Smooth muscle cell (in vitro differentiated cells): ENCODE measurements around the gene NUCB2. TPM values are rescaled to one million over a fixed set of nuclear protein-coding genes. Genes with fewer than 3 reads are reported as not detected.

ENCODE experiments used
- DNase-seq: peaks from one replicate; lab custom pipeline; 2025; ENCODE audit not compliant: unreplicated experiment; lab: John Stamatoyannopoulos, UW
- H2AFZ ChIP-seq: fragments of 200-600 bp; sonication (generic); 2 replicates; pipeline ENCODE4 v1.6.0; 2016; ENCODE audit warnings: antibody characterized with exemption, low read depth, mild to moderate bottlenecking
- H3F3A ChIP-seq: fragments of 200-600 bp; sonication (generic); 2 replicates; pipeline ENCODE4 v1.6.0; 2017; ENCODE audit warnings: antibody characterized with exemption, low read depth
- H3K27ac ChIP-seq: fragments of 200-600 bp; sonication (generic); 2 replicates; pipeline ENCODE4 v1.5.1; 2016; ENCODE audit warnings: low read depth, mild to moderate bottlenecking
- H3K27me3 ChIP-seq: fragments of 200-600 bp; sonication (generic); 2 replicates; pipeline ENCODE4 v1.6.1; 2016; ENCODE audit warnings: low read depth, mild to moderate bottlenecking
- H3K36me3 ChIP-seq: fragments of 200-600 bp; sonication (generic); 2 replicates; pipeline ENCODE4 v1.5.1; 2016; ENCODE audit warnings: low read depth
- H3K4me1 ChIP-seq: fragments of 200-600 bp; sonication (generic); 2 replicates; pipeline ENCODE4 v1.5.1; 2016; ENCODE audit warnings: low read depth
- H3K4me2 ChIP-seq: fragments of 200-600 bp; sonication (generic); 2 replicates; pipeline ENCODE4 v1.6.0; 2016; ENCODE audit warnings: mild to moderate bottlenecking
- H3K4me3 ChIP-seq: fragments of 200-600 bp; sonication (generic); 2 replicates; pipeline ENCODE4 v1.5.1; 2016; ENCODE audit warnings: mild to moderate bottlenecking
- H3K79me2 ChIP-seq: fragments of 200-600 bp; sonication (generic); 2 replicates; pipeline ENCODE4 v1.6.0; 2016; ENCODE audit warnings: low read depth, mild to moderate bottlenecking
- H3K9ac ChIP-seq: fragments of 200-600 bp; sonication (generic); 2 replicates; pipeline ENCODE4 v1.6.0; 2016; ENCODE audit warnings: low read depth
- H3K9me3 ChIP-seq: fragments of 200-600 bp; sonication (generic); replicated peaks from 2 replicates; pipeline ENCODE4 v1.5.1; 2016; ENCODE audit warnings: low read depth
- H4K20me1 ChIP-seq: fragments of 200-600 bp; sonication (generic); 2 replicates; pipeline ENCODE4 v1.6.0; 2016; ENCODE audit warnings: low read depth
- WGBS: methylation state at CpG from one replicate; pipeline ENCODE4 v1.1.7; 2016; ENCODE audit warnings: low lambda C conversion rate; 5-methylcytosine and 5-hydroxymethylcytosine counted together
- polyA plus RNA-seq: library from polyadenylated mRNA; unstranded; fragments of >200 nt; fragmentation: Nextera tagmentation; extraction: Ambion mirVana; gene quantifications from 2 replicates; pipeline ENCODE4 v1.2.1, GENCODE V29; 2016
- total RNA-seq: library from RNA; depleted of rRNA; stranded (reverse); fragments of >200 nt; gene quantifications from 2 replicates; pipeline ENCODE4 v1.2.3, GENCODE V29; 2014
- TF ChIP-seq, protein P1 (sequence below): fragments of 200-600 bp; sonication (generic); IDR thresholded peaks from 2 replicates; pipeline ENCODE4 v1.5.1; 2017; ENCODE audit warnings: borderline replicate concordance, mild to moderate bottlenecking, antibody characterized with exemption; ENCODE audit not compliant: insufficient read depth, poor library complexity, severe bottlenecking

NUCB2 gene
- total and polyA plus RNA-seq, 2 experiments from 2014 or later: 91.2 to 177 TPM

DNA sequence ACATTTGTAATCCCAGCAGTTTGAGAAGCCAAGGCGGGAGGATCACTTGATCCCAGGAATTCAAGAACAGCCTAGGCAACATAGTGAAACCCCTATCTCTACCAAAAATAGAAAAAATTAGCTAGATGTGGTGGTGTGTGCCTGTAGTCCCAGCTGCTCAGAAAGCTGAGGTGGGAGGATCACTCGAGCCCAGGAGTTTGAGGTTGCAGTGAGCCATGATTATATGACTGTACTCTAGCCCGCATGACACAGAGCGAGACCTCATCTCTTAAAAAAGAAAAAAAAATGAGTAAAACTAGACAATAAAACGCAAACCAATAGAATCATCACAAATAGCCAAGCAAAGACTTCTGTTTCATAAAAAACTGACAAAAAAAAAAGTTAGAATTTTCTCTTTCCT, 21.8 kb downstream of the NUCB2 start:
- H3K9me3 ChIP-seq: no peaks in the 10 kb centered on the region
- DNase-seq: no peak
- H3K27ac ChIP-seq: no peak overlapping the region
- no peaks in the 10 kb centered on the region for H3K27me3 ChIP-seq
- no peak overlapping the region for H3K9ac ChIP-seq
- TF ChIP-seq, protein P1, sequence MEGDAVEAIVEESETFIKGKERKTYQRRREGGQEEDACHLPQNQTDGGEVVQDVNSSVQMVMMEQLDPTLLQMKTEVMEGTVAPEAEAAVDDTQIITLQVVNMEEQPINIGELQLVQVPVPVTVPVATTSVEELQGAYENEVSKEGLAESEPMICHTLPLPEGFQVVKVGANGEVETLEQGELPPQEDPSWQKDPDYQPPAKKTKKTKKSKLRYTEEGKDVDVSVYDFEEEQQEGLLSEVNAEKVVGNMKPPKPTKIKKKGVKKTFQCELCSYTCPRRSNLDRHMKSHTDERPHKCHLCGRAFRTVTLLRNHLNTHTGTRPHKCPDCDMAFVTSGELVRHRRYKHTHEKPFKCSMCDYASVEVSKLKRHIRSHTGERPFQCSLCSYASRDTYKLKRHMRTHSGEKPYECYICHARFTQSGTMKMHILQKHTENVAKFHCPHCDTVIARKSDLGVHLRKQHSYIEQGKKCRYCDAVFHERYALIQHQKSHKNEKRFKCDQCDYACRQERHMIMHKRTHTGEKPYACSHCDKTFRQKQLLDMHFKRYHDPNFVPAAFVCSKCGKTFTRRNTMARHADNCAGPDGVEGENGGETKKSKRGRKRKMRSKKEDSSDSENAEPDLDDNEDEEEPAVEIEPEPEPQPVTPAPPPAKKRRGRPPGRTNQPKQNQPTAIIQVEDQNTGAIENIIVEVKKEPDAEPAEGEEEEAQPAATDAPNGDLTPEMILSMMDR: no peak
- no peak overlapping the region for H3K4me3 ChIP-seq
- 87% methylated on average over 5 of the region's 5 CpGs for WGBS
- H2AFZ ChIP-seq: no peak overlapping the region
- no peaks in the 10 kb centered on the region for H3K4me1 ChIP-seq
- no peaks in the 10 kb centered on the region for H3F3A ChIP-seq
- no peaks in the 10 kb centered on the region for H4K20me1 ChIP-seq
- H3K4me2 ChIP-seq: no peak overlapping the region
- H3K79me2 ChIP-seq: no peaks in the 10 kb centered on the region
- H3K36me3 ChIP-seq: no peaks in the 10 kb centered on the region

GRCh38 chr11:17300372-17300771, 23.8 kb downstream of the NUCB2 start:
- no peaks in the 10 kb centered on the region for H3K9me3 ChIP-seq
- no peaks in the 10 kb centered on the region for H4K20me1 ChIP-seq
- no peak overlapping the region for H2AFZ ChIP-seq
- no peaks in the 10 kb centered on the region for H3K79me2 ChIP-seq
- no peak overlapping the region for H3K4me2 ChIP-seq
- H3K36me3 ChIP-seq: no peaks in the 10 kb centered on the region
- no peak overlapping the region for H3K27ac ChIP-seq
- no peak overlapping the region for H3K9ac ChIP-seq
- H3K27me3 ChIP-seq: no peaks in the 10 kb centered on the region
- no peaks in the 10 kb centered on the region for H3F3A ChIP-seq
- DNase-seq: no peak
- H3K4me1 ChIP-seq: no peaks in the 10 kb centered on the region
- no peak overlapping the region for H3K4me3 ChIP-seq
- 84% methylated on average over 4 of the region's 4 CpGs for WGBS
- TF ChIP-seq, protein P1: no peak

GRCh38 chr11:17313349-17314231, 37.1 kb downstream of the NUCB2 start:
- Histone ChIP-seq H2AFZ (no peak overlapping the region), H4K20me1 (no peaks in the 10 kb centered on the region), H3K9ac (no peak overlapping the region), H3K27me3 (no peaks in the 10 kb centered on the region), H3K27ac (peak overlapping the region; percentile 51), H3F3A (no peaks in the 10 kb centered on the region), H3K79me2 (no peaks in the 10 kb centered on the region), H3K4me2 (peak overlapping the region; percentile 56), H3K9me3 (no peaks in the 10 kb centered on the region), H3K36me3 (peaks cover 18% of the 10 kb centered on the region), H3K4me1 (no peaks in the 10 kb centered on the region), H3K4me3 (no peak overlapping the region)
- TF ChIP-seq, protein P1: no peak
- DNase-seq: no peak
- WGBS: 95% methylated on average over 8 of the region's 8 CpGs

GRCh38 chr11:17314232-17314547, 37.7 kb downstream of the NUCB2 start:
- WGBS: 29% methylated on average over 1 of the region's 1 CpG
- no peak for DNase-seq
- H3K79me2 ChIP-seq: no peaks in the 10 kb centered on the region
- H3K4me3 ChIP-seq: no peak overlapping the region
- H3K9me3 ChIP-seq: no peaks in the 10 kb centered on the region
- TF ChIP-seq, protein P1: no peak
- H4K20me1 ChIP-seq: no peaks in the 10 kb centered on the region
- H2AFZ ChIP-seq: no peak overlapping the region
- H3K36me3 ChIP-seq: peaks cover 18% of the 10 kb centered on the region
- no peaks in the 10 kb centered on the region for H3K4me1 ChIP-seq
- H3K27me3 ChIP-seq: no peaks in the 10 kb centered on the region
- H3K27ac ChIP-seq: peak overlapping the region; percentile 51
- H3F3A ChIP-seq: no peaks in the 10 kb centered on the region
- H3K9ac ChIP-seq: no peak overlapping the region
- H3K4me2 ChIP-seq: peak overlapping the region; percentile 56
